ENCODE data around the gene CEP164. TPM values are rescaled to one million over a fixed set of nuclear protein-coding genes. Genes with fewer than 3 reads are reported as not detected.

Gene CEP164
- total RNA-seq, 4 donors from 2014 or later = 10.0 to 20.2 (median 15.4) TPM

GRCh38 chr11:117287668-117288067 is 40.0 kb upstream of the CEP164 start:
- WGBS, 2 donors (ENCODE audit: low coverage in 1 of 2) = 50 to 70% methylated on average over 1 to 3 of the region's 3 CpGs
- intact Hi-C loops (cut with DNase I; ENCODE audit: low total_unique reads) = no loop called here
- no peak for DNase-seq
- no peak for TF ChIP-seq POLR2A (IDR thresholded peaks at IDR 0.05)
- no peak for TF ChIP-seq EP300 (IDR thresholded peaks at IDR 0.05; ENCODE audit: low read depth)
- TF ChIP-seq CTCF (IDR thresholded peaks at IDR 0.05) = no peak
- no peak for TF ChIP-seq POLR2AphosphoS5 (IDR thresholded peaks at IDR 0.05)
- in situ Hi-C loops (cut with MboI; ENCODE audit: low pct_ligation_motif_present in 1 of 4, low pct_unique_long_range_greater_than_20kb in 1 of 4, low sequenced_read_pairs in 3 of 4) = no loop called here
- H3K36me3 ChIP-seq = peaks cover 0 to 46% (median 15%) of the 10 kb centered on the region in 4 donors
- no peak overlapping the region for H3K27ac ChIP-seq
- H3K4me3 ChIP-seq = no peak overlapping the region
- H3K4me1 ChIP-seq = no peaks in the 10 kb centered on the region
- no peaks in the 10 kb centered on the region for H3K27me3 ChIP-seq
- H3K9me3 ChIP-seq = no peaks in the 10 kb centered on the region

- no peak for DNase-seq
- Histone ChIP-seq H3K4me3 (no peak overlapping the region), H3K27ac (no peak overlapping the region), H3K27me3 (no peaks in the 10 kb centered on the region), H3K36me3 (peaks cover 0 to 27% (median 5%) of the 10 kb centered on the region in 4 donors), H3K9me3 (no peaks in the 10 kb centered on the region), H3K4me1 (no peaks in the 10 kb centered on the region)
- no peak for TF ChIP-seq EP300 (IDR thresholded peaks at IDR 0.05; ENCODE audit: low read depth)
- TF ChIP-seq CTCF (IDR thresholded peaks at IDR 0.05) = no peak
- no peak for TF ChIP-seq POLR2A (IDR thresholded peaks at IDR 0.05)
- no peak for TF ChIP-seq POLR2AphosphoS5 (IDR thresholded peaks at IDR 0.05)
- in situ Hi-C loops (cut with MboI; ENCODE audit: low pct_ligation_motif_present in 1 of 4, low pct_unique_long_range_greater_than_20kb in 1 of 4, low sequenced_read_pairs in 3 of 4) = no loop called here
- 100% methylated on average over 1 of the region's 1 CpG; no CpG with 5 or more reads in 1 of the 2 donors for WGBS, 2 donors (ENCODE audit: low coverage in 1 of 2)
- intact Hi-C loops (cut with DNase I; ENCODE audit: low total_unique reads) = no loop called here
Observed at GRCh38 chr11:117289795-117290194, 37.9 kb upstream of the CEP164 start.

GRCh38 chr11:117290809-117291396 is 36.8 kb upstream of the CEP164 start, which contains the start of gene BACE1-AS:
BACE1-AS (plus strand) TSS chr11:117291346.
- WGBS, 2 donors (ENCODE audit: low coverage in 1 of 2) = 88 to 96% methylated on average over 5 to 8 of the region's 8 CpGs
- Histone ChIP-seq H3K36me3 (peaks cover 0 to 18% (median under 1%) of the 10 kb centered on the region in 4 donors), H3K4me3 (no peak within 1 kb of the TSS), H3K9me3 (no peaks in the 10 kb centered on the region), H3K27me3 (no peaks in the 10 kb centered on the region), H3K4me1 (no peaks in the 10 kb centered on the region), H3K27ac (no peak within 1 kb of the TSS)
- DNase-seq = no peak
- TF ChIP-seq POLR2AphosphoS5 (IDR thresholded peaks at IDR 0.05) (no peak), EP300 (IDR thresholded peaks at IDR 0.05; ENCODE audit: low read depth) (no peak), CTCF (IDR thresholded peaks at IDR 0.05) (no peak)
- intact Hi-C loops (cut with DNase I; ENCODE audit: low total_unique reads) (no loop called here), in situ Hi-C loops (cut with MboI; ENCODE audit: low pct_ligation_motif_present in 1 of 4, low pct_unique_long_range_greater_than_20kb in 1 of 4, low sequenced_read_pairs in 3 of 4) (no loop called here)

- TF ChIP-seq EP300 (IDR thresholded peaks at IDR 0.05; ENCODE audit: low read depth) (no peak), POLR2A (IDR thresholded peaks at IDR 0.05) (no peak), POLR2AphosphoS5 (IDR thresholded peaks at IDR 0.05) (no peak), CTCF (IDR thresholded peaks at IDR 0.05) (no peak)
Observed at GRCh38 chr11:117292616-117293015, 35.0 kb upstream of the CEP164 start.

More at GRCh38 chr11:117292616-117293015, 35.0 kb upstream of the CEP164 start:
- in situ Hi-C loops (cut with MboI; ENCODE audit: low pct_ligation_motif_present in 1 of 4, low pct_unique_long_range_greater_than_20kb in 1 of 4, low sequenced_read_pairs in 3 of 4) (no loop called here), intact Hi-C loops (cut with DNase I; ENCODE audit: low total_unique reads) (no loop called here)
- Histone ChIP-seq H3K4me3 (no peak overlapping the region), H3K27me3 (no peaks in the 10 kb centered on the region), H3K36me3 (peaks cover 0 to 14% (median 0%) of the 10 kb centered on the region in 4 donors), H3K4me1 (no peaks in the 10 kb centered on the region), H3K9me3 (no peaks in the 10 kb centered on the region), H3K27ac (no peak overlapping the region)
- 67 to 93% methylated on average over 1 to 2 of the region's 2 CpGs for WGBS, 2 donors (ENCODE audit: low coverage in 1 of 2)
- no peak for DNase-seq

Data from transverse colon (tissue), 4 donors.